GM10248 (cell line): ENCODE measurements around the gene FRMD5.

Source experiments
- CTCF ChIA-PET: fragments of 300-600 bp; sonication (Branson Sonifier 250); formaldehyde crosslinking; extraction: SDS; loops from one replicate; lab custom pipeline; 2021; ENCODE audit warnings: antibody characterized with exemption; lab: Yijun Ruan, JAX
- POLR2A ChIA-PET: fragments of 350-650 bp; sonication (Branson Sonifier 250); formaldehyde crosslinking; extraction: SDS; loops from one replicate; lab custom pipeline; 2020; ENCODE audit warnings: antibody characterized with exemption; lab: Yijun Ruan, JAX
- DNase-seq: peaks from one replicate; pipeline ENCODE4 v3.0.0; 2012; ENCODE audit errors: extremely low spot score
- CTCF ChIP-seq: IDR thresholded peaks from 2 replicates; pipeline ENCODE4 v1.5.1; 2012; ENCODE audit warnings: mild to moderate bottlenecking, low read depth; ENCODE audit errors: extremely low read depth, missing control alignments, control extremely low read depth

The FRMD5 gene

GRCh38 chr15:44158111-44158510 is 37.0 kb downstream of the FRMD5 start:
- CTCF ChIA-PET, result no interaction called here
- no peak for DNase-seq
- TF ChIP-seq CTCF, result no peak
- POLR2A ChIA-PET, result no interaction called here

GRCh38 chr15:44157679-44158078 is 37.4 kb downstream of the FRMD5 start:
- TF ChIP-seq CTCF, result no peak
- POLR2A ChIA-PET, result no interaction called here
- CTCF ChIA-PET, result no interaction called here
- DNase-seq, result no peak

GRCh38 chr15:44153352-44153751 is 41.7 kb downstream of the FRMD5 start:
- CTCF ChIA-PET, result no interaction called here
- no peak for DNase-seq
- no peak for TF ChIP-seq CTCF
- POLR2A ChIA-PET, result no interaction called here

GRCh38 chr15:44149224-44149623 is 45.8 kb downstream of the FRMD5 start:
- ChIA-PET POLR2A (no interaction called here), CTCF (no interaction called here)
- TF ChIP-seq CTCF, result no peak
- no peak for DNase-seq

- ChIA-PET POLR2A (no interaction called here), CTCF (no interaction called here)
These were observed 46.5 kb downstream of the FRMD5 start for GRCh38 chr15:44148580-44148979.

GRCh38 chr15:44147636-44148035 is 47.4 kb downstream of the FRMD5 start:
- no peak for DNase-seq
- ChIA-PET POLR2A (no interaction called here), CTCF (no interaction called here)
- TF ChIP-seq CTCF, result no peak

More at GRCh38 chr15:44148580-44148979, 46.5 kb downstream of the FRMD5 start:
- no peak for TF ChIP-seq CTCF
- no peak for DNase-seq

GRCh38 chr15:44145495-44145894 is 49.6 kb downstream of the FRMD5 start:
- POLR2A ChIA-PET, result no interaction called here
- TF ChIP-seq CTCF, result no peak
- DNase-seq, result no peak
- CTCF ChIA-PET, result no interaction called here
